Measurements from ENCODE around the gene WWOX.
A peak's percentile ranks its signal among the peaks of the same experiment; 100 is the strongest.

WWOX gene

GRCh38 chr16:78985716-78986605 is 886.5 kb downstream of the WWOX start:
- no peak for DNase-seq

GRCh38 chr16:78987666-78988065 is 888.2 kb downstream of the WWOX start:
- DNase-seq, result no peak

GRCh38 chr16:78988361-78988969 is 889.0 kb downstream of the WWOX start:
- DNase-seq, result no peak

GRCh38 chr16:78990309-78990701 is 890.9 kb downstream of the WWOX start:
- no peak for DNase-seq

GRCh38 chr16:78992001-78992400 is 892.5 kb downstream of the WWOX start:
- no peak for DNase-seq

- DNase-seq, result peak; percentile 67
These were observed 893.9 kb downstream of the WWOX start for GRCh38 chr16:78993346-78993745.

GRCh38 chr16:78994135-78994745 is 894.8 kb downstream of the WWOX start:
- DNase-seq, result no peak

- no peak for DNase-seq
These were observed 896.0 kb downstream of the WWOX start for GRCh38 chr16:78995441-78995840.

GRCh38 chr16:78996790-78997189 is 897.3 kb downstream of the WWOX start:
- DNase-seq, result no peak

- no peak for DNase-seq
These were observed 899.4 kb downstream of the WWOX start for GRCh38 chr16:78998879-78999278.

GRCh38 chr16:79001156-79001967 is 901.9 kb downstream of the WWOX start:
- no peak for DNase-seq

- no peak for DNase-seq
These were observed 903.7 kb downstream of the WWOX start for GRCh38 chr16:79003026-79003609.

GRCh38 chr16:79004309-79004708 is 904.9 kb downstream of the WWOX start:
- no peak for DNase-seq

GRCh38 chr16:79005096-79005495 is 905.6 kb downstream of the WWOX start:
- no peak for DNase-seq

- DNase-seq, result no peak
These were observed 906.8 kb downstream of the WWOX start for GRCh38 chr16:79006206-79006605.

GRCh38 chr16:79006765-79007164 is 907.3 kb downstream of the WWOX start:
- DNase-seq, result no peak

- DNase-seq, result no peak
These were observed 908.2 kb downstream of the WWOX start for GRCh38 chr16:79007614-79008013.

- DNase-seq, result peak; percentile 48
These were observed 908.8 kb downstream of the WWOX start for GRCh38 chr16:79008036-79008868.

- DNase-seq, result peak; percentile 48
These were observed 909.4 kb downstream of the WWOX start for GRCh38 chr16:79008869-79009179.

GRCh38 chr16:79009896-79010295 is 910.4 kb downstream of the WWOX start:
- DNase-seq, result no peak

- DNase-seq, result no peak
These were observed 911.8 kb downstream of the WWOX start for GRCh38 chr16:79011282-79011681.
